SK-N-MC (cell line): ENCODE data around the gene PLOD2.

ENCODE experiments used
- EZH2 ChIP-seq: fragments of 200-600 bp; sonication (generic); IDR thresholded peaks from one replicate; pipeline ENCODE4 v1.6.1; 2017; ENCODE audit warnings: antibody characterized with exemption
- FOXP2 ChIP-seq: optimal IDR thresholded peaks from 2 replicates; pipeline ENCODE3; 2011; ENCODE audit warnings: mild to moderate bottlenecking, moderate library complexity; ENCODE audit not compliant: insufficient read depth; ENCODE audit errors: extremely low read length, control extremely low read depth
- POLR2AphosphoS5 ChIP-seq: IDR thresholded peaks from 2 replicates; pipeline ENCODE4 v1.6.1; 2012; ENCODE audit warnings: mild to moderate bottlenecking, low read depth, low read length, borderline replicate concordance

GRCh38 chr3:146019508-146019907, 141.5 kb downstream of the PLOD2 start:
- TF ChIP-seq EZH2 (no peak), POLR2AphosphoS5 (no peak), FOXP2 (no peak)
